MM.1S (cell line): ENCODE data around the gene PYGM.

ENCODE experiments used
- DNase-seq: peaks from one replicate; pipeline ENCODE4 v3.0.0-alpha.2; 2015
- H2AFZ ChIP-seq: fragments of 300-600 bp; sonication (generic); 2 replicates; pipeline ENCODE4 v1.6.0; 2016; ENCODE audit warnings: antibody characterized with exemption, low read length
- H3F3A ChIP-seq: fragments of 300-600 bp; sonication (generic); 2 replicates; pipeline ENCODE4 v1.6.1; 2016; ENCODE audit warnings: mild to moderate bottlenecking, antibody characterized with exemption, low read length, moderate library complexity, mixed read lengths; ENCODE audit not compliant: insufficient read depth
- H3K27ac ChIP-seq: fragments of 300-600 bp; sonication (generic); 2 replicates; pipeline ENCODE4 v1.5.1; 2016; ENCODE audit warnings: mild to moderate bottlenecking, low read length
- H3K27me3 ChIP-seq: fragments of 300-600 bp; sonication (generic); replicated peaks from 2 replicates; pipeline ENCODE4 v1.6.0; 2016; ENCODE audit warnings: low read length; ENCODE audit not compliant: insufficient read depth
- H3K36me3 ChIP-seq: fragments of 300-600 bp; sonication (generic); replicated peaks from 2 replicates; pipeline ENCODE4 v1.6.1; 2016; ENCODE audit warnings: mild to moderate bottlenecking, low read length, mixed read lengths; ENCODE audit not compliant: insufficient read depth
- H3K4me1 ChIP-seq: fragments of 300-600 bp; sonication (generic); 2 replicates; pipeline ENCODE4 v1.6.1; 2016; ENCODE audit warnings: low read length, mixed read lengths
- H3K4me2 ChIP-seq: fragments of 300-600 bp; sonication (generic); 2 replicates; pipeline ENCODE4 v1.6.0; 2016; ENCODE audit warnings: low read depth, low read length
- H3K4me3 ChIP-seq: fragments of 300-600 bp; sonication (generic); 2 replicates; pipeline ENCODE4 v1.5.1; 2016; ENCODE audit warnings: low read length, mixed read lengths
- H3K79me2 ChIP-seq: fragments of 300-600 bp; sonication (generic); 2 replicates; pipeline ENCODE4 v1.6.1; 2016; ENCODE audit warnings: mixed run types, low read length, mixed read lengths
- H3K9ac ChIP-seq: fragments of 300-600 bp; sonication (generic); 2 replicates; pipeline ENCODE4 v1.6.1; 2016; ENCODE audit warnings: low read length, mixed read lengths
- H3K9me2 ChIP-seq: fragments of 300-600 bp; sonication (generic); replicated peaks from 2 replicates; pipeline ENCODE4 v1.6.1; 2016; ENCODE audit warnings: mild to moderate bottlenecking, low read length, mixed read lengths; ENCODE audit not compliant: insufficient read depth
- H3K9me3 ChIP-seq: fragments of 300-600 bp; sonication (generic); replicated peaks from 2 replicates; pipeline ENCODE4 v1.6.1; 2016; ENCODE audit warnings: mild to moderate bottlenecking, low read length, mixed read lengths; ENCODE audit not compliant: insufficient read depth
- H4K20me1 ChIP-seq: fragments of 300-600 bp; sonication (generic); 2 replicates; pipeline ENCODE4 v1.6.1; 2016; ENCODE audit warnings: mild to moderate bottlenecking, low read length, moderate library complexity, mixed read lengths; ENCODE audit not compliant: insufficient read depth
- CTCF ChIP-seq: fragments of 300-600 bp; sonication (generic); IDR thresholded peaks from 2 replicates; pipeline ENCODE4 v1.5.1; 2016; ENCODE audit warnings: antibody characterized with exemption, low read length, mixed read lengths
- EZH2 ChIP-seq: fragments of 300-600 bp; sonication (generic); optimal IDR thresholded peaks from 2 replicates; pipeline ENCODE3; 2017; ENCODE audit warnings: low read depth, mild to moderate bottlenecking, antibody characterized with exemption, low read length, mixed read lengths
- EZH2phosphoT487 ChIP-seq: fragments of 300-600 bp; sonication (generic); IDR thresholded peaks from 2 replicates; pipeline ENCODE4 v1.6.1; 2018; ENCODE audit warnings: antibody characterized with exemption, low read length

PYGM gene

GRCh38 chr11:64789331-64790204, 29.8 kb upstream of the PYGM start:
- H3K9ac ChIP-seq: no peak overlapping the region
- no peak for DNase-seq
- TF ChIP-seq CTCF: no peak
- TF ChIP-seq EZH2: no peak
- TF ChIP-seq EZH2phosphoT487: no peak

GRCh38 chr11:64788321-64789215, 28.8 kb upstream of the PYGM start:
- no peaks in the 10 kb centered on the region for H3K36me3 ChIP-seq

More at GRCh38 chr11:64789331-64790204, 29.8 kb upstream of the PYGM start:
- Histone ChIP-seq H3K27ac (no peak overlapping the region), H3K4me1 (no peaks in the 10 kb centered on the region), H4K20me1 (no peaks in the 10 kb centered on the region), H3K9me2 (no peaks in the 10 kb centered on the region), H3K4me2 (no peak overlapping the region), H3K9me3 (no peaks in the 10 kb centered on the region), H3K36me3 (no peaks in the 10 kb centered on the region), H3K4me3 (no peak overlapping the region), H3K27me3 (no peaks in the 10 kb centered on the region), H3F3A (no peaks in the 10 kb centered on the region), H2AFZ (no peak overlapping the region), H3K79me2 (no peaks in the 10 kb centered on the region)

More at GRCh38 chr11:64788321-64789215, 28.8 kb upstream of the PYGM start:
- Histone ChIP-seq H3K9me3 (no peaks in the 10 kb centered on the region), H3K79me2 (no peaks in the 10 kb centered on the region), H3K27ac (no peak overlapping the region), H4K20me1 (no peaks in the 10 kb centered on the region), H3K27me3 (no peaks in the 10 kb centered on the region), H3K9me2 (no peaks in the 10 kb centered on the region), H3K4me3 (no peak overlapping the region), H3K4me1 (no peaks in the 10 kb centered on the region), H3K4me2 (no peak overlapping the region), H2AFZ (no peak overlapping the region), H3K9ac (no peak overlapping the region), H3F3A (no peaks in the 10 kb centered on the region)
- no peak for DNase-seq
- TF ChIP-seq CTCF (no peak), EZH2 (no peak)
